Mesodermal cell (in vitro differentiated cells): Measurements from ENCODE around the gene C1QTNF6.

Source experiments
- H3K27ac ChIP-seq: 2 replicates; pipeline ENCODE4 v1.7.0; 2013; ENCODE audit warnings: mild to moderate bottlenecking, low read depth, low read length, moderate library complexity; ENCODE audit not compliant: severe bottlenecking
- H3K36me3 ChIP-seq: 2 replicates; pipeline ENCODE4 v1.7.1; 2013; ENCODE audit warnings: mild to moderate bottlenecking, low read length, moderate library complexity; ENCODE audit not compliant: control insufficient read depth, insufficient read depth
- H3K4me1 ChIP-seq: one replicate; pipeline ENCODE4 v1.7.1; 2013; ENCODE audit warnings: mild to moderate bottlenecking, low read length; ENCODE audit not compliant: insufficient read depth, control insufficient read depth, poor library complexity, severe bottlenecking
- H3K4me3 ChIP-seq: 2 replicates; pipeline ENCODE4 v1.7.0; 2013; ENCODE audit warnings: low read length, control low read depth, mild to moderate bottlenecking; ENCODE audit not compliant: insufficient read depth, poor library complexity, severe bottlenecking; ENCODE audit errors: extremely low read depth
- H3K9me3 ChIP-seq: 2 replicates; pipeline ENCODE4 v1.7.1; 2013; ENCODE audit warnings: mild to moderate bottlenecking, low read length, moderate library complexity; ENCODE audit not compliant: control insufficient read depth
- WGBS, 2 experiments: methylation state at CpG; one replicate each; pipeline ENCODE4 v1.1.5; 2013; ENCODE audit warnings: missing lambda C conversion rate in 2 of 2; ENCODE audit not compliant: insufficient coverage in 2 of 2; 5-methylcytosine and 5-hydroxymethylcytosine counted together

C1QTNF6 gene

DNA sequence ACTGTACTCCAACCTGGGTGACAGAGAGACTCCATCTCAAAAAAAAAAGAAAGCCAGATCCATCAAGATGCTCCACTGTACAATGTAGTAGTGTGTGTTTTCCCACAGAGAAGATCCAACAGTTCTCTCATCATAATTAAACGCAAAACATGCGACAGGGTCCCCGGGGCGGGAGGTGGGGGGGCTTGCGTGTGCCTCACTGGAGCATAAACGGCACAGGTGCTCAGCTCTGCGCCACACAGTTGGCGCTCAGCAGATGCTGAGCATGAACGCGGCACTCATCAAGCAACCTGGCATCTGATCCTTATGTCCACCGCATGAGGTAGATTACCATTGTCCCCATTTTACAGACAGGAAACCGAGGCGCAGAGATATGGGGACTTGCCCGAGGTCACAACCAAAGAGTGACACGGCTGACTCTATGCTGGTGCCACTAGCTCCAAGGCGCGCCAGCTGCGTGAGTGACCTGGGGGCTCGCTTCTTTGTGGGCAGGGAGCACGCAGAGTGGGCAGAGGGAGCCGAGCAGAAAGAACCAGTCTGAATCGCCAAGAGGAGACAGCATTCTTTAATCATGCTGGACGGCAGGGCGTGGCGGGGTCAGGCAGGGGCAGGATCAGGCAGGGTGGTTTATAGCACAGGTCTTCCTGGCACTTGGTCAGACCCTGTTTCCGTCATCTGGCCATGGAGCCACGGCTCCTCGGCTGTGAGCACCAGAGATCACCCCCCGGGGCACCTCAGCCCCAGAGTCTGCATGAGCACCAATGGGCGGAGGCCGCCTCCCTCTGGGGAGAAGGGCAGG lies 8.2 kb downstream of the C1QTNF6 start:
- WGBS, 2 experiments = 95 to 97% methylated on average over 29 to 30 of the region's 31 CpGs
- Histone ChIP-seq H3K9me3 (no peaks in the 10 kb centered on the region), H3K4me1 (peaks cover 18% of the 10 kb centered on the region), H3K27ac (no peak overlapping the region), H3K36me3 (peaks cover 20% of the 10 kb centered on the region), H3K4me3 (no peak overlapping the region)

DNA sequence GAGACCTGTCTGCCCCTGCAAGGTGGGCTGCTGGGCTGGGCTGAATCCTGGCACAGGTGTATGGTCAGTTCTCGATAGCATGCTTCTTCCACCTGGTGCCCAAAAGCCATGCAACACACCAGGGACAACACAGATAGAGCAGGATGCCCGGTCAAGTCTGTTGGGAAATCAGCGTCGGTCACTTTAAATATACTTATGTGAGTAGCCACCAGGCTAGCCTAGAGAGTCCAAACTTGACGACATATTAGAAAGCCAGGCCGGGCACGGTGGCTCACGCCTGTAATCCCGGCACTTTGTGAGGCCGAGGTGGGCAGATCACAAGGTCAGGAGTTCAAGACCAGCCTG lies 8.9 kb downstream of the C1QTNF6 start:
- Histone ChIP-seq H3K4me3 (no peak overlapping the region), H3K27ac (no peak overlapping the region), H3K36me3 (peaks cover 16% of the 10 kb centered on the region), H3K4me1 (peaks cover 18% of the 10 kb centered on the region), H3K9me3 (no peaks in the 10 kb centered on the region)
- 88 to 97% methylated on average over 5 to 7 of the region's 10 CpGs for WGBS, 2 experiments

DNA sequence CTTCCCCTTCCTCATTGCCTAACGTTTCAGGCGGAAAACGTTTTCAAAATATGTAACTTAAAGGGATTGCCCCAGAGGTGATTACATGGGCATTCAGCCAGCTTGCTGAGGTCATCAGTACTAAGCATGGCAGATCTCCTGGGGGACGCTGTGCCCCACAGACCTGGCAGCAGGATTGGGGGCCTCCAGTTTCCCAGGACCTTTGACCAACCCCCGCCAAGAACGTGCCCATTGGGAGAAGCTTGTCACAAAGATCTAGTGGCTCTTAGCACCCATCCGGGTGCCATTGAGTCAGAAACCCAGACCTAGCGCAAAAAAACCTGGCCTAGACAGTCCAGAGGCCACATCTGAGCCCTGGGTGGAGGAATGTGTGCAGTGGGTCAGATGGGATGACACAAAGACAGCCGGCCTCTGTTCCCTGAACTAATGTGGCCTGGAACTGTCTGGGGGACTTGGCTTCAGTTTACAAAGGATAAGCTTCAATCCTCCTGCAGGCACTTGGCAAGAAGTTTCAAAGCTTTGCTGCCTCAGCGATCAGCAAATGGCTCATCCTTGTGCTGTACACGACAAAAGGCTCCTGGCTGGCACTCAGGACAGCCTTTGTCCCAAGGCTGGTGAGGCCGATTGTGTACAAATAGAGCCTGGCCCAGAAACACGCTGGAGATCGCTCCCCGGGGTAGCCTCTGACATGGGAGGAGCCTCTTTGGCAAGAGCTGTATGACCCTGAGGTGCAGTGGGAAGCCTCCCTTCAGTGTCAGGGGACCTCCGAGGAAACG lies 9.5 kb downstream of the C1QTNF6 start:
- Histone ChIP-seq H3K9me3 (no peaks in the 10 kb centered on the region), H3K27ac (no peak overlapping the region), H3K36me3 (peaks cover 10% of the 10 kb centered on the region), H3K4me3 (no peak overlapping the region), H3K4me1 (peaks cover 18% of the 10 kb centered on the region)
- 74 to 75% methylated on average over 16 to 17 of the region's 17 CpGs for WGBS, 2 experiments

DNA sequence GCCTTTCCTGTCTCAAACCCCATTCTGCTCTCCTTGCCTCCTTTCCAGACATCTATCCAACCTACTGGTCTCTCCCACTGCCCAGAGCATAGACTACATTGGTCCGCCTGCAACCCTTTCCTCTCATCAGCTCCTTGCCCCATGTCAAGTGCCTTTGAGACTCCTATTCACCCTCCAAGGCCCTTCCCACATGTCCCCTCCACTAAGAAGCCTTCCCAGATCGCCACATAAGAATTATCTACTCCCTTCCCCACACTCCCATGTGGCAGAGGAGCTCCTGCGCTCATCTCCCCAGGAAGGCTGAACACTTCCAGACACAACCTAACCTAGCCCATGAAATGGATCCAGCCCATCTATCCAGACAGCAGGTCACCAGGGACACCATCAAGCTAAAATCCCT lies 10.3 kb downstream of the C1QTNF6 start:
- no peak overlapping the region for H3K4me3 ChIP-seq
- no peak overlapping the region for H3K27ac ChIP-seq
- peaks cover 18% of the 10 kb centered on the region for H3K4me1 ChIP-seq
- 92 to 93% methylated on average over 1 to 3 of the region's 3 CpGs for WGBS, 2 experiments
- peaks cover 7% of the 10 kb centered on the region for H3K36me3 ChIP-seq
- no peaks in the 10 kb centered on the region for H3K9me3 ChIP-seq

DNA sequence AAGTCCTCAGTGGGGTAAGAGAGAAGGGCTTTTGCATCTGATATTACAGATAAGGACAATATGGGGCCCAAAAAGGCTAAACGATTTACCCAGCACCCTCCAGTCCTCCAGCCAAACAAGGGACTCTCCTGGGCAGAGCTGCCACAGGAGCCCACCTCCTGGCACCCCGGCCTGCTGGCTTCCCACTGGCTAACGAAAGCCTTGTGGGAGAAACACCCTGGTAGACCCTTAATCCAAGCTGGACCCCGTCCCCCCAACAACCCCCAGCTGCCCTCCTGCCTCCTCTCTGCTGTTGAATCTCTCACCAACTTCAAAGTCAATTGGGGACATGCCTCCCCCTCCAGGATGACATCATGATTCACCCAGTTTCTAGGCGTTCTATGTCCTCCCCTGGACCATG lies 10.8 kb downstream of the C1QTNF6 start:
- Histone ChIP-seq H3K27ac (no peak overlapping the region), H3K9me3 (no peaks in the 10 kb centered on the region), H3K4me3 (no peak overlapping the region), H3K4me1 (peaks cover 18% of the 10 kb centered on the region), H3K36me3 (peaks cover 6% of the 10 kb centered on the region)
- 88 to 92% methylated on average over 2 to 5 of the region's 5 CpGs for WGBS, 2 experiments

DNA sequence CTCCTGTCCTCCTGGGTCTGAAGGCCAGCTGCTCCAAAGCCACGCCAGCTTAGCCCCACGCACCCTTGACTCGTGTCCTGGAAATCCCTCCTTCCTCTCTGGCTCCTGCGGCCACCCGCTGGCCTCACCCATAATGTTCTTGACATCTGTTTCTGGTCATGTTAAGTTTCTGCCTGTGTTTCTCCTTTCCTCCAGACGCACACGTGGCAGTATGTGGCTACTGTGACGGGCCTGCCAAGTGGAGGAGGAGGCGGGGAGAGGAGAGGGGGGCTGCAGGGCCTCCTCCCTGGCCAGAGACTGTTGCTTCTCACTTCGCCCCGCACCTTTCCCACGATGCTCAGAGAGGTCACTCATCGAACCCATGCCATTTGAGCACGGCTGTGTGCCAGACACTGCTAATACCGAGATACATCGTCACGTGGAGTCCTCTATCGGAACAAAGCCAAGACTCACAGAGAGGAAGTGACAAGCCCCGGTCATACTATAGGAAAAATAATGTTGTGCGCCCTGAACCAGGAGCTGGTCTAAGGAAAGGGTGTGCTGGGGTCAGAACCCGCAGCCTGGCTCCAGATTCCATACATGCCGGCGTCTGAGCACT lies 11.5 kb downstream of the C1QTNF6 start:
- H3K36me3 ChIP-seq = peaks cover 4% of the 10 kb centered on the region
- H3K27ac ChIP-seq = no peak overlapping the region
- WGBS, 2 experiments = 90 to 94% methylated on average over 14 to 21 of the region's 23 CpGs

DNA sequence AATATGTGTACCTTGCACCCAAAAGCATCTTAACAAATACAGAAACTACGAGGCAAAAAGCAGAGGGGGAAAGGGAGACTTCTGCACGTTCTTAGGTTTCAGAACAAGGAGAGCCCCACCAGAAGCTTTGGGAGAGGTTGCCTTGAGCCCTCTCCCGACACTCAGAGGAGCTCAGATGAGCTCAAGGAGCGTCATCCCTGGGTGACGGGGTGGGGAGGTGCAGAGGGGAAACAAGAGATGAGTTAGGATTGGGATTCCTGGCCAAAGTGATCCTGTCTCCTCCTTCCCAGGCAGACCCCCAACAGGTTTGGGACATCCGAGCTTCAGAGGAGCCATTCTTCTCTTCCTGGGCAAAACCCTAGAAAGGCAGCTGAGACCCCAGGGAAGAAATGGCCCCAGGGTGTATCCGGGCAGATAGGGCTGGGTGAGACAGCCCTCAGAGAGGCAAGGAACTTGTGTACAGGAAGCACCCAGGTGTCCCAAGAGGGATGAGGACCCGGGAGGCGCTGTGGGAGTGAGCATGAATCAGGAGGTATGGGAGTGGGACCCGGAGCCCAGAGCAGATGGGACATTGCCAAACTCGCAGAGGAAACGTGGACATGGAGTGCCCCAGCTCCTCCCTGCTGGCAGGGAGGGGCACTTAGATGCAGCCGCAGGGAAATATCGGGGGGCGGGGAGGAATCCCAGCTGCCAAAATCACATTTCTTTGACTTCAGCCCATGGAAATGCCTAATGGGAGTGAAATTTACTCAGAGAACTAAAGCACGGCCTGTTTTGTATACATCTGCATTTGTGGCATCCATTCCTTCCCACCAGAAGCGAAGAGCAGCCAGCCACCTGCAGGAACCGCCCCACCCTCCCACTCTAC lies 12.4 kb downstream of the C1QTNF6 start:
- Histone ChIP-seq H3K9me3 (no peaks in the 10 kb centered on the region), H3K4me1 (peaks cover 18% of the 10 kb centered on the region), H3K36me3 (no peaks in the 10 kb centered on the region), H3K27ac (no peak overlapping the region), H3K4me3 (no peak overlapping the region)
- 86 to 92% methylated on average over 12 to 15 of the region's 18 CpGs for WGBS, 2 experiments

More for the DNA sequence above, 11.5 kb downstream of the C1QTNF6 start:
- Histone ChIP-seq H3K4me3 (no peak overlapping the region), H3K9me3 (no peaks in the 10 kb centered on the region), H3K4me1 (peaks cover 18% of the 10 kb centered on the region)

DNA sequence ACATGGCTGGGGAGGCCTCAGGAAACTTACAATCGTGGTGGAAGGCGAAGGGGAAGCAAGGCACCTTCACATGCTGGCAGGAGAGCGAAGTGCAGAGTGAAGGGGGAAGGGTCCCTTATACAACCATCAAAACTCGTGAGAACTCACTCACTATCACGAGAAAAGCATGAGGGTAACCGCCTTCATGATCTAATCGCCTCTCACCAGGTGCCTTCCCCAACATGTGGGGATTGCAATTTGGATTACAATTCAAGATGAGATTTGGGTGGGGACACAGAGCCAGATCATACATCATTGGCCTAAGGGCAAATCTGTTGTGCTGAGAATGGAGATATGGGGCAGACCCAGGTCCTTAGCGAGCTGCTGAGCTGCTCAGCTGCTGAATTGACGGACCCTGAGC lies 13.1 kb downstream of the C1QTNF6 start:
- Histone ChIP-seq H3K9me3 (no peaks in the 10 kb centered on the region), H3K4me1 (peaks cover 18% of the 10 kb centered on the region), H3K4me3 (no peak overlapping the region), H3K36me3 (no peaks in the 10 kb centered on the region), H3K27ac (no peak overlapping the region)
- 88 to 97% methylated on average over 3 to 4 of the region's 9 CpGs for WGBS, 2 experiments

DNA sequence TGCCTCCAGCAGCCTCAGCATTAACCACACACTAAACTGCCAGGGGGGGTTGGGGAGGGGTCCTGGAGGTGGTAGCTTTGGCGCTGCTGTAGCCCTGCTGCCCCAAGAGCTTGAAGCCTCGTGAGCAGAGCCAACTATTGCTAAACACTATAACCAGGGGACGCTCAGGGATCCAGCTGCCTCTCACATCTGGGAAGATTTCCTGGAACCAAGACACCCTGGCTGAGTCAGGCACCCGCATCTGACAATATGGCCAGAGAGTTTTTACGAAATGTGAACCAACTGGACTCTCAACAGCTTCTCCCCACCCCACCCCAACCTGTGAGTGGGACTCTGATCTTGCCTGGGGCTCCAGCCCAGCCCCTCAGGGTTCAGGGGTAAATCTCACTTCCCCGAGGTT lies 14.3 kb downstream of the C1QTNF6 start:
- WGBS, 2 experiments = 84 to 94% methylated on average over 5 to 6 of the region's 6 CpGs
- Histone ChIP-seq H3K4me1 (peaks cover 18% of the 10 kb centered on the region), H3K4me3 (no peak overlapping the region), H3K36me3 (no peaks in the 10 kb centered on the region), H3K27ac (no peak overlapping the region), H3K9me3 (no peaks in the 10 kb centered on the region)
